Esophagus muscularis mucosa (tissue), 4 donors: Measurements from ENCODE around the gene AGK.

Source experiments
- EP300 ChIP-seq: sonication (generic); formaldehyde crosslinking; IDR thresholded peaks from one replicate; pipeline ENCODE4 v1.6.1; 2017; ENCODE audit warnings: antibody characterized with exemption
- POLR2A ChIP-seq: fragments of 450-650 bp; IDR thresholded peaks from one replicate; pipeline ENCODE4 v1.6.1; 2017; ENCODE audit warnings: antibody characterized with exemption, moderate library complexity, mild to moderate bottlenecking, low read depth
- POLR2AphosphoS5 ChIP-seq, 2 donors: sonication (generic); formaldehyde crosslinking; IDR thresholded peaks; one replicate each; pipeline ENCODE4 v1.6.1; 2017; ENCODE audit warnings: antibody characterized with exemption in 2 of 2
- TF ChIP-seq, protein P1 (sequence below), 3 experiments: fragments of 200-600 bp in 2 of 3; fragments of 450-650 bp in 1 of 3; sonication (generic) in 2 of 3; IDR thresholded peaks; one replicate each; pipeline ENCODE4 v1.5.1; 2017 to 2019; ENCODE audit warnings: antibody characterized with exemption in 3 of 3, mild to moderate bottlenecking in 2 of 3, moderate library complexity in 1 of 3

DNA sequence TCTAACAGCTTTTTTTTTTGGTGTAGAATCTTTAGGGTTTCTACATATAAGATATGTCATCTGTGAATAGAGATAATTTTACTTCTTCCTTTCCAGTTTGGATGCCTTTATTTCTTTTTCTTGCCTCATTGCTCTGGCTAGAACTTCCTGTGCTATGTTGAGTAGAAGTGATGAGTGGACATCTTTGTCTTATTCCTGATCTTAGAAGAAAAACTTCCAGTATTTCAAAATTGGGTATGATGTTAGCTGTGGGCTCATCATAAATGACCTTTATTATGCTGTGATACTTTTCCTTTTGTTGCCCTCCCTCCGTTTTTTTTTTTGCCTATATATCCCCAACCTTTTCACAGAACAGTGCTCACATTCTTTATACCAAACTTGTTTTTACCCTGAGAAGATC lies 8.8 kb downstream of the AGK start:
- TF ChIP-seq, protein P1, sequence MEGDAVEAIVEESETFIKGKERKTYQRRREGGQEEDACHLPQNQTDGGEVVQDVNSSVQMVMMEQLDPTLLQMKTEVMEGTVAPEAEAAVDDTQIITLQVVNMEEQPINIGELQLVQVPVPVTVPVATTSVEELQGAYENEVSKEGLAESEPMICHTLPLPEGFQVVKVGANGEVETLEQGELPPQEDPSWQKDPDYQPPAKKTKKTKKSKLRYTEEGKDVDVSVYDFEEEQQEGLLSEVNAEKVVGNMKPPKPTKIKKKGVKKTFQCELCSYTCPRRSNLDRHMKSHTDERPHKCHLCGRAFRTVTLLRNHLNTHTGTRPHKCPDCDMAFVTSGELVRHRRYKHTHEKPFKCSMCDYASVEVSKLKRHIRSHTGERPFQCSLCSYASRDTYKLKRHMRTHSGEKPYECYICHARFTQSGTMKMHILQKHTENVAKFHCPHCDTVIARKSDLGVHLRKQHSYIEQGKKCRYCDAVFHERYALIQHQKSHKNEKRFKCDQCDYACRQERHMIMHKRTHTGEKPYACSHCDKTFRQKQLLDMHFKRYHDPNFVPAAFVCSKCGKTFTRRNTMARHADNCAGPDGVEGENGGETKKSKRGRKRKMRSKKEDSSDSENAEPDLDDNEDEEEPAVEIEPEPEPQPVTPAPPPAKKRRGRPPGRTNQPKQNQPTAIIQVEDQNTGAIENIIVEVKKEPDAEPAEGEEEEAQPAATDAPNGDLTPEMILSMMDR (IDR thresholded peaks at IDR 0.05): no peak
- TF ChIP-seq POLR2AphosphoS5 (IDR thresholded peaks at IDR 0.05): no peak
- no peak for TF ChIP-seq POLR2A
- TF ChIP-seq EP300: no peak
